ENCODE measurements around the gene RPS19.
A peak's percentile ranks its signal among the peaks of the same experiment; 100 is the strongest.
"Not testable (repeated sequence)": the region's sequence is repeated elsewhere in the genome, so short reads cannot be mapped to it uniquely, and the experiment has no call there.

Gene RPS19

DNA sequence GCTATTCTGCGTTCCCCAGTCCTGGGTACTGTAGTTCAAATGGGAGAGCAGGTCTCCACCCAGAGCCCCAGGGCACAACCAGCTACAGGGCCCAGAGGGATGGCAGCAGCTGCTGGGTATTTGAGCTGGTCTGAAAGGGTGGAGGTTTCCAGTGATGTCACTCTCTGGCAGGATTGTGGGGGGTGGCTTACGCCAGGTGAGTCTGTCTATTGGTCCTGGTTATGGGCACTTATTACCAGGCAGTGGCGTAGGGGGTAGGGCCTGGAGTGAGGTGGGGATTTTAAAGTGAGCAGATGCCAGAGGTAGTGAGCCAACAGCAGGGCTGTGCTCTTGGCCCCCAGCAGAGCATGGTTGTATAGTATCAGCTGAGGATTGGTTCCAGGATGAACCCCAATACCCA lies 6.2 kb downstream of the RPS19 start:
- no peak for TF ChIP-seq ZNF274 (IDR thresholded peaks at IDR 0.05; ENCODE audit: low read depth, low read length)
- H3K4me3 ChIP-seq (ENCODE audit: low read length), result no peak overlapping the region

DNA sequence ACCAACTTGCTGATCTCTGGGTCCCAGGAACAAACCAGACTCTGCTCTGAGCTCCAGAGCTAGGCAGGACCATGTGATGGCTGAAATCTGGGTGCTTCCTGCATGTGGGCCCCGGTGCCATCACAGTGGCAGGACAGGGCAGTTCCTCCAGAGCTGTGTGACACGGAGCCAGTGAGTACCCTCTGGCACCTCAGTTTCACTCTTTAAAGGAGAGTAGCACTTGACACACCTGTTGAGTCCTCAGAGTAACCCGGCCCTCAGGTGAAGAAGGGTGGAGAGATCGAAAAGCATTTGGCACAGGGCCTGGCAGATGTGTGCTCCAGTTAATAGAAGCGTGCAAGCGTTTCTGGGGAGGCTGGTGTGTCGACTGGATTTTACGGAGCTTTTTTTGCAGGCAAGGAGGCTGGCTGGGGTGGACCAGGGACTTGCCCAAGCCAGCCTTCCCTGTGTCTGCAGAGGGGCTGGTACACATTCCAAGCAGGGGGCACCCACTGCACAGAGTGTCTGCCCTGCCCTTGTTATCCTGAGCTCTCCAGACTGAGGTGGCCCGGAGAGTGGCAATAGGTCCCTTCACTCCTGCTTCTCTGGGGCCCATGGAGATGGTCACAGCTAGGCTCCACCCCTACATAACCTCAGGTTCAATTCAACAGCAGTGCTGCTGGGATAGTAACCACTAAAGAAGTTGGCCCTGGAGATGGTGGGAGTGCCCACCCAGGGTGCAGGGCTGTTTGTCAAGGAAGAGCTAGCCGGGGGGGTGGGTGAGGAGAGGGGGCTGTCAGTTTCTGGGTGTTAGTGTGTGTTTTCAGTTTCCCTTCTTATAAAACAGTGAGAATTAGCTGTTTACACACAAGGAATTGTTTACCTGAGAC lies 8.3 kb downstream of the RPS19 start:
- TF ChIP-seq ZNF274 (IDR thresholded peaks at IDR 0.05; ENCODE audit: low read depth, low read length), result no peak
- H3K4me3 ChIP-seq (ENCODE audit: low read length), result no peak overlapping the region

DNA sequence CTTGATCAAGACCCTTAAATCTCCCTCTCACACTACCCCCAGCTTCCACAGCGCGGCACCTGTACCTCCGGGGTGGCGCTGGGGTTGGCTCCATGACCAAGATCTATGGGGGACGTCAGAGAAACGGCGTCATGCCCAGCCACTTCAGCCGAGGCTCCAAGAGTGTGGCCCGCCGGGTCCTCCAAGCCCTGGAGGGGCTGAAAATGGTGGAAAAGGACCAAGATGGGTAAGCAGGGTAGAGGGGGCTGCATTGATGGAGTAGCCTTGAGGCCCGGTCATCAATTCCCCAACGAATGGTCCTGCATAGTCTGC lies 8.9 kb downstream of the RPS19 start:
- no peak overlapping the region for H3K4me3 ChIP-seq (ENCODE audit: low read length)
- no peak for TF ChIP-seq ZNF274 (IDR thresholded peaks at IDR 0.05; ENCODE audit: low read depth, low read length)

DNA sequence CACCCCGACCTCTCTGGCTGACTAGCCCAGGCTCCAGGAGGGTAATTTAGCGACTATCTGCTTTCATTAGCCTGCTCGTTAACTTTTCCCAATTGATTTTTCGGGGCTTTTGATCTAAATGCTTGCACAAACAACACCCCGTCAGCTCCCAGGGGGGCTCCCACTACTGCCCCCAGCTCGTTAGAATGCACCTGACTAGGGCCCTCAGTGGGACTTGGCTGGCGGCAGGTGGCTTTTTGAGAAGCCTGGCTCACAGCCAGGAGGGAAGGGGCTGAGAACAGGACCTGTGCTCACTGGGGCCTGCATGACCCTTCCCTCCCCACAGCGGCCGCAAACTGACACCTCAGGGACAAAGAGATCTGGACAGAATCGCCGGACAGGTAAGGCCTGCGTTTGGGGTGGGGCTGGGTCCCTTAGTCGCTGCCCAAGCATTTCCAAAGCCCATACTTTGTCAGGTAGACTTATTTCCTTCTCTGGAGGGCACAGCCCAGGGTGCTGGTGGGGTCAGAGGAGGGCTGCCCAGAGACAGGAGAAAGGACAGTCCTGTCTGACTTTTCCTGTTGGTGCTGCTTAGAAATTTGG lies 9.4 kb downstream of the RPS19 start:
- no peak overlapping the region for H3K4me3 ChIP-seq (ENCODE audit: low read length)
- TF ChIP-seq ZNF274 (IDR thresholded peaks at IDR 0.05; ENCODE audit: low read depth, low read length), result no peak

DNA sequence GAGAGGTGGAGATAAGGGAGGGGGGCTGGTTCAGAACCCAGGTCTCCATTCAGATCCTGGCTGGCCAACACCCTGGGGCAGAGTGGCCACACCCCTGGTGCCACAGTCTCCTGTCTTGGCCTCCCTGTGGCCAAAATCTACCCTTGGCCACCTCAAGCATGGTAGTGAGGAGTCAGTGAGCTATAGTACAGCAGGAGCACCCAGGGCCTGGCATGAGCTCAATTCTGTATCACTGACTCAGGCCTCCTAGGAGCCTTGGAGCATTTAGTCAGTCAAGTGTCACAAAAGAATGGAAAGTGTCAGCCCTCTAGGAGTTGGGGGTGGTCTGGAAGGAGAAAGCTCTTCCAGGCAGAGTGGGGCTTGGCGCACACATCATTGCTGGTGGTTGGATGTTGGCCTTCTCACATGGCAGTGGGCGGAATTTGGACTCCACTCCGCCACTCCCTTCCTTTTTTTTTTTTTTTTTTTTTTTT lies 10.4 kb downstream of the RPS19 start:
- no peak for TF ChIP-seq ZNF274 (IDR thresholded peaks at IDR 0.05; ENCODE audit: low read depth, low read length)
- H3K4me3 ChIP-seq (ENCODE audit: low read length), result no peak overlapping the region; the same call in 1 of the 2 replicates

DNA sequence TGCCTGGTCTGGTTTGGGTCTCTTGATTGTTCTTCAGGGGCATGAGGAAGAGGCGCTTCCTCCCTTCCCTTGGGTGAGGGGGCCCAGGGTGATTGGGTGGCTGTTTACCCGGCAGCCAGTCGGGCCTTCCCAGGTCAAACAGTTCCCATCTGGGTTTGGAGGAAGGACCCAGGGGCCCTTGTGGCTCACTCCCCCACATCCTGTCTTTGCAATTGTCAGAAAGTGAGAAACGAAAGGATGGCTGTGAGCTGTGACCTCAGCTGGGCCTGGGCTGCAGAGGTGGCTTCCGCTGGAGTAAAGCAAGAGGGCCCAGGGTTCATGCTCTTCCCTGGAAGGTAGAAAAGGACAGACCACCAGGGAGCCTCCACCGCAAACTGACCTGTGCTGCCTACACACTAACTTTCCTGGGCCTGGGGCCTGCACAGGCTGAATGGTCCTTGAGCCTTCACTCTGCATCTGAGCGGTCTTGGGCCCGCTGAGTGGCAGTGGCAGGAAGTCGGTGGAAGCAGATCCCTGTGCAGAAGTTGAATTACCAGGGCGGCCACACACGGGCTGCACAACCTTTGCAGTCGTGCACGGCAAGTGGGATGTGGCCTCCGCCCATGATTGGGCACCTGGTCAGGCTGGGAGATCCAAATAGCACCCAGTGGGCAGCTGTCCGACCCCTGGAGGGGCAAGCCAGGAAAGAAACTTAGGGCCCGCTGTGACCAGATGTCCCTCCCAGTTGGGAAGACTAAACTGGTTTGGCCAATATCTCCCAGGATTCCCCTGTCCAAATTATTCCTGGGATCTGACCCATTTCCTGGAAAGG lies 11.7 kb downstream of the RPS19 start:
- TF ChIP-seq ZNF274 (IDR thresholded peaks at IDR 0.05; ENCODE audit: low read depth, low read length), result no peak

DNA sequence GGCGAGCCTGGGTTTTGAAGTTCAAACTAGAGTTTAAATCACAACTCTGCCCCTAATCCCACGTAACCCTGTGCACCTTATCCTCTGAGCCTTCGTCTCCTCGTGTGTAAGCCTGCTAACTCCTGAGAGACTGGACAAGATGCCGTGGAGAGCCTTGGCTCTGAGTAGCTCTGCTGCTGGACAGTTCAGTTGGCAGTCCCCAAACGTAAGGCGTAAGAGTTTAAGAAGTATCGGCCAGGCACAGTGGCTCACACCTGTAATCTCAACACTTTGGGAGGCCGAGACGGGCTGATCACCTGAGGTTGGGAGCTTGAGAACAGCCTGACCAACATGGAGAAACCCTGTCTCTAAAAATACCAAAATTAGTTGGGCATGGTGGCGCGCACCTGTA lies 12.3 kb downstream of the RPS19 start:
- H3K4me3 ChIP-seq (ENCODE audit: low read length), result no peak overlapping the region; the same call in 1 of the 2 replicates
- TF ChIP-seq ZNF274 (IDR thresholded peaks at IDR 0.05; ENCODE audit: low read depth, low read length), result no peak

More for the DNA sequence above, 11.7 kb downstream of the RPS19 start:
- H3K4me3 ChIP-seq (ENCODE audit: low read length), result no peak overlapping the region; the same call in 1 of the 2 replicates

DNA sequence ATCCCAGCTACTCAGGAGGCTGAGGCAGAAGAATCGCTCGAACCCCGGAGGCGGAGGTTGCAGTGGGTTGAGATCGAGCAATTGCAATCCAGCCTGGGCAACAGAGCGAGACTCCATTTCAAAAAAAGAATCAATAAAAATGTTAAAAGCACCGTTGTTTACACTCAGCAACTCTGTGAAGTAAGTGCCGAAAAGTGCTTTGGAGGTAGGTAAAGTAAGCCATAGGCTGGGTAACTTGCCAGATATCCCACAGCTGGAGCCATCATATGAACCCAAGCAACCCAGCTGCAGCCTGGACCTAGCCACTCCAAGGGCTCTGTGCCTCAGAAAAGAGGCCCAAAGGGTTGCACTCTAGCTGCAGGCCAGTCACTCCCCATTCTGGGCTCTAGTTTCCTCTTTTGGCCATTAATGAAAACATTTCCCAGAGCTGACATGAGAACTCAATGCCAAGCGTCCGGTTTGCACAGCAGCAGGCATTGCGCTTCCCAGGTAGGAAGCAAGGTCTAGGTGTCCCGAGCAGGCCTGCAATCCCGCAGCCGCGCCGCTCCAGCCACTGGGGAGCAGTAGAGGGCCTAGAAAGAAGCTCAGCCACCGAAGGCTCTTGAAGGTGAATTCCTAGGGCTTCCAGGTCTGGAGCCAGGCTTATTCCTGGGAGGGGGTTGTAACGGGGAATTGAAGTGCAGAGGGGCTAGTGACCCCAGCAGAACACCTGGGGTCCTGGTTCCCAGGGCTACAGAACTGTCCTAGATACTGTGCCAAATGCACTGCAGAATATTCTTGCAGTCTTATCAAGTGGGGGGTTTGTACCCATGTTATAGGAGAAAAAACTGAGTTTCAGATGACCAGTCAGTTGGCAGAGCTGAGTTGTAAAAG lies 13.0 kb downstream of the RPS19 start:
- TF ChIP-seq ZNF274 (IDR thresholded peaks at IDR 0.05; ENCODE audit: low read depth, low read length), result no peak
- H3K4me3 ChIP-seq (ENCODE audit: low read length), result no peak overlapping the region

DNA sequence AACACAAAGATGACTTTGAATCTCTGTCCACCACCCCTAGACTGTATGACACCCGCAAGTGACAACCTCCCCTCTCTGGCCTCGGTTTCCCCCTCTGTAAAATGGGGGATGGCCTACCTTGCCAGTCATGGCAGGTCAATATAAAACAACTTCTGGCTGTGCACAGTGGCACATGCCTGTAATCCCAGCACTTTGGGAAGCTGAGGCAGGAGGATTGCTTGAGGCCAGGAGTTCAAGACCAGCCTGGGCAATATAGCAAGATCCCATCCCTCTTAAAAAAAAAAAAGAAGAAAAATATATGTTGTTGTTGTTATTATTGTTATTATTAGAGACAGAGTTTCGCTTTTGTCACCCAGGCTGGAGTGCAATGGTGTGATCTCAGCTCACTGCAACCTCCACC lies 15.9 kb downstream of the RPS19 start:
- not testable (repeated sequence) for H3K4me3 ChIP-seq (ENCODE audit: low read length)

DNA sequence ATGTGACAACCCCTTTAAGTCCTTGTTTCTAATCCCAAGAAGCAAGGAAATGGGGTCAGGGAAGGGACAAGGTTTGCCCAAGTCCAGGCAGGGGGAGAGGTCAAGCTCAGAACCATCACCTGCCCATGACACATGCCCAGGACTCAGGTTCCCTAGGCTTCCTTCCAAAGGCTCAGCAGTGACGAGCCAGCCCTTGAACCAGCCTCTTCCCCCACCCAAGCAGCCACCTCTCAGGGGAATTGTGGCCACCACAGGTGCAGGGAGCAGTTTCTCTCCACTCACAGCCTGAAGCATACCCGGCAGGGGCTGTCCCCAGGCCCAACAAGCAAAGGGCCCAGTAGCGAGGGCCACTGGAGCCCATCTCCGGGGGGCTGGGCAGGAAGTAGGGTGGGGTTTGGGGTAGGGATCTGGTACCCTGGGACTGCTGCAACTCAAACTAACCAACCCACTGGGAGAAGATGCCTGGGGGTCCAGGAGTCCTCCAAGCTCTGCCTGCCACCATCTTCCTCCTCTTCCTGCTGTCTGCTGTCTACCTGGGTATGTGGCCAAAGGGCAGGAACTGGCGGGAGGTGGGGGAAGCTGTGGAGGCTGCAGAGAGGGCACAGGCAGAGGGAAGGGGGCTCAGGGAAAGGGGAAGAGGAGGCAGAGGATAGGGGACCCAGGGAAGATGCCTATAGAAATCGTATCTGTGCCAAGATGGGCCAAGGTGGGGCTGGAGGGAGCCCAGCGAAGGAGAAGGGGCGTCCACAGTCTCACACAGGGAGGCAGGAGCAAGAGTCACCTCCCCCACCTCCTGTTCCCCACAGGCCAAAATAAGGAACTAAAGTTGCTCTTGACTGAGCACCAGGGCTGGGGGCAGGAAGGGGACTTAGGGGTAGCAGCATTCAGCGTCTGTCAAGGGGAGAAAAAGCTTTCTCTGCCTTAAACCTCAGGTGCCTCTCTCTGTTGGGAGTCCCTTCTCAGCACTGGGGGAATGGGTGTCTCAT lies 17.1 kb downstream of the RPS19 start, which contains the start of gene CD79A:
Gene CD79A, plus strand, starts transcription at position 433 of the 986 bp plus-strand sequence. Its CDS starts 26 bp downstream, at position 459.
- no peak for TF ChIP-seq ZNF274 (IDR thresholded peaks at IDR 0.05; ENCODE audit: low read depth, low read length)
- peak within 1 kb of the TSS; percentile 71; the same call in 1 of the 2 replicates for H3K4me3 ChIP-seq (ENCODE audit: low read length)

DNA sequence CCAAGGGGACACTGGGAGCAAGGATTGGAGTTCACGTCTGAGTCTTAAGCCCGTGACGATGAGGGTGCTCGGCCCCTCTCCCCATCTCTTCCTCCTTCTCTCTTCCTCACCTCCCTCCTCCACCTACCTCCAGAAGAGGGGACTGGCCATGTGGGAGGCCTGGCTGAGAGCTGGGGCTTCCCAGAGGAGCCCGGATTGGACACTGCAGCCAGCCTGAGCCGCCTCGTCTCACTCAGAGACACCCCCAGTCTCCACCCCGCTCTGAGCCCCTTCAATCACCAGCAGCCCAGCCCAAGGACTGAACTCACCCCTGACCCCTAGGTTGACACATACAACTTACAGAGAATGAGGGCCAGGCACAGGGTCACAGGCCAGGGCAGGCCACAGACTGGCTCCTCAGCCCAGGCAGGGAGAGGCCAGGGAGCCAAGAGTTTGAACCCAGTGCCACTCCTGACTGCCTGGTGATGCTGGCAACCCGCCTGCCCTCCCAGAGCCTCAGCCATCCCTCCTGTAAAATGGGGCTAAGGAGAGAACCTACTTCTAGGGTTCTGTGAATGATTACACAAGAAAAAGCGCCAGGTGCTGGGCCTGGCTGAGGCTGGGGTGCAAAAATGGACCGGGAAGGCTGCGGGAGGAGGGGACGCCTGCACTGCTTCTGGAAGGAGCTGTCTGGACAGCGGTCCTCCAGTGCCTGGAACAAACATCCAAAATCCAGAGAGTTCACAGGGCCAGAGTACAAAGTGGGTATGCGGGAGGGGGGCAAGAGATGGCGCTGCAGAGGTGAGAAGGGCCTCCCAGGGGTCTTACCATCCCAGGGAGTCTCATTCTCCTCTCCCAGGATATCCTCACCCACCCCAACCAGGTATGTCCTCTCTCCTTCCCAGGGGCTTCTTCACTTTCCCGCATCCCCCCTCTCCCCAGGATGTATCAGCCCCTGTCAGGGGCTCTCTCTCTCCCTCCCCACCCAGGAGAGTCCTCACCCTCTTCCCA lies 18.2 kb downstream of the RPS19 start:
- no peak for TF ChIP-seq ZNF274 (IDR thresholded peaks at IDR 0.05; ENCODE audit: low read depth, low read length)
- peak overlapping the region; percentile 71; the same call in 1 of the 2 replicates for H3K4me3 ChIP-seq (ENCODE audit: low read length)

Data from GM08714 (cell line).